Measurements from ENCODE around the gene UTRN. TPM values are rescaled to one million over a fixed set of nuclear protein-coding genes. Genes with fewer than 3 reads are reported as not detected.
A peak's percentile ranks its signal among the peaks of the same experiment; 100 is the strongest.

UTRN gene
- total RNA-seq, 1 donor = 132 TPM

DNA sequence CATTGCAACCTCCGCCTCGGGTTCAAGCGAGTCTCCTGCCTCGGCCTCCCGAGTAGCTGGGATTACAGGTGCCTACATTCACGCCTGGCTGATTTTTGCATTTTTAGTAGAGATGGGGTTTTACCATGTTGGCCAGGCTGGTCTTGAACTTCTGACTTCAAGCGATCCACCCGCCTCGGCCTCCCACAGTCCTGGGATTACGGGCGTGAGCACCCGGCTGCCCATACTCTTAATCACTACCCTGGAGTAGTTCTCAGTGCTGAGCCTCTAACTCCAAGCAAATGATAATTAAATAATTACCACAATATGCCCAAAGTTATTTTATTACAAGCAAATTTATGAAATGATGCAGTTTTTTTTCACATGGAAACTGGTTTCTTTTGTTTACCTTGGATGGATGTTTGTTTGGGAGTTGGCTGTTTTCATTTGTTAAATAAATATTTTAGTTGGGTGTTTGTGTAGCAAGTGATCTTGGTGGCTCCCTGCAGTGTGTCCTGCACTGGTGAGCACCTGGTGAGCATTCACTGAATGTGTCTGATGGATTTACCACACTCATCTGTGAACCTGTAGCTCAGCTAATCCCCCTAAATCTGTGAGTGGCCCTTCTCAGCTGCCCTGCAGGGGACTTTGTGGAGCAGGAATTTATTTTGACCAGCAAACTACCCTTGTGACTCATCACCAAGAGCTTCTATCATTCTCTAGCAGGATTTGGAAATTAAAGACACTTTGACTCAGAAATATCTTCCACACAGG, 36.9 kb downstream of the UTRN start:
- no peak overlapping the region for H3K4me3 ChIP-seq (ENCODE audit: low read depth, low read length)
- peak; percentile 65 for DNase-seq (ENCODE audit: low read depth)
- TF ChIP-seq, protein P1, sequence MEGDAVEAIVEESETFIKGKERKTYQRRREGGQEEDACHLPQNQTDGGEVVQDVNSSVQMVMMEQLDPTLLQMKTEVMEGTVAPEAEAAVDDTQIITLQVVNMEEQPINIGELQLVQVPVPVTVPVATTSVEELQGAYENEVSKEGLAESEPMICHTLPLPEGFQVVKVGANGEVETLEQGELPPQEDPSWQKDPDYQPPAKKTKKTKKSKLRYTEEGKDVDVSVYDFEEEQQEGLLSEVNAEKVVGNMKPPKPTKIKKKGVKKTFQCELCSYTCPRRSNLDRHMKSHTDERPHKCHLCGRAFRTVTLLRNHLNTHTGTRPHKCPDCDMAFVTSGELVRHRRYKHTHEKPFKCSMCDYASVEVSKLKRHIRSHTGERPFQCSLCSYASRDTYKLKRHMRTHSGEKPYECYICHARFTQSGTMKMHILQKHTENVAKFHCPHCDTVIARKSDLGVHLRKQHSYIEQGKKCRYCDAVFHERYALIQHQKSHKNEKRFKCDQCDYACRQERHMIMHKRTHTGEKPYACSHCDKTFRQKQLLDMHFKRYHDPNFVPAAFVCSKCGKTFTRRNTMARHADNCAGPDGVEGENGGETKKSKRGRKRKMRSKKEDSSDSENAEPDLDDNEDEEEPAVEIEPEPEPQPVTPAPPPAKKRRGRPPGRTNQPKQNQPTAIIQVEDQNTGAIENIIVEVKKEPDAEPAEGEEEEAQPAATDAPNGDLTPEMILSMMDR (IDR thresholded peaks at IDR 0.05; ENCODE audit: insufficient read depth, low read depth, low read length) = no peak

DNA sequence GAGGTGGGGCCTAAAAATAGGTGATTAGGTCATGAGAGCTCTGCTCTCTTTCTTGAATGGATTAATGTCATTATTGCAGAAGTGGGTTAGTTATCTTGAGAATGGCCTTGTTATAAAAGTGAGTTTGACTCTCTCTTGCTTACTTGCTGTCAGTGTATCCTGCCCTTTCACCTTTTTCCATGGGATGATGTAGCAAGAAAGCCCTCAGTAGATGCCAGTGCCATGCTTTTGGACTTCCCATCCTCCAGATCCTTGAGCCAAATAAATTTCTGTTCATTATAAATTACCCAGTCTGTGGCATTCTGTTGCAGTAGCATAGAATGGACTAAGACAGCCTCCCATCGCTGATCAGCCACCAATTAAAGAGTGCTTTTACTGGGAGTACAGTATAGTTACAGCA, 40.1 kb downstream of the UTRN start:
- DNase-seq (ENCODE audit: low read depth) = no peak
- TF ChIP-seq, protein P1 (IDR thresholded peaks at IDR 0.05; ENCODE audit: insufficient read depth, low read depth, low read length) = no peak

DNA sequence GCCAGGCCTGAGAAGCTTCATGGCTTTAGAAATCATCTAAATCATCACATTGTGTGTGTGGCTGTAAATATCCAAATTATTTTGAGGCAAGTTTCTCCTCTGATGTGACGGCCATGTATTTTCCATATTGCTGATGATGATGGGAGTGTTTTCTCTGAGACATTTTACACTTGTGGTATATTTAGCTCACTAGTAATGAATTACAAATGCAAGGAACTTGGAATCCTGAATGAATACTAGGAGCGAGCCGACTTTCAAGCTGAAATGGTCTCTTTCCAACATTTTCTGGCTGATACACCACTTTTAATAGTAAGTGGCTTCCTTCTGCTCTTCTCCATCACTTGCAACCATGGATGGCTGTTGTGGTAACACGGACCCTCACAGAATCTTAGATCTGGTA, 41.3 kb downstream of the UTRN start:
- no peak overlapping the region for H3K4me3 ChIP-seq (ENCODE audit: low read depth, low read length)
- TF ChIP-seq, protein P1 (IDR thresholded peaks at IDR 0.05; ENCODE audit: insufficient read depth, low read depth, low read length) = no peak
- no peak for DNase-seq (ENCODE audit: low read depth)

More for the DNA sequence above, 40.1 kb downstream of the UTRN start:
- no peak overlapping the region for H3K4me3 ChIP-seq (ENCODE audit: low read depth, low read length)

DNA sequence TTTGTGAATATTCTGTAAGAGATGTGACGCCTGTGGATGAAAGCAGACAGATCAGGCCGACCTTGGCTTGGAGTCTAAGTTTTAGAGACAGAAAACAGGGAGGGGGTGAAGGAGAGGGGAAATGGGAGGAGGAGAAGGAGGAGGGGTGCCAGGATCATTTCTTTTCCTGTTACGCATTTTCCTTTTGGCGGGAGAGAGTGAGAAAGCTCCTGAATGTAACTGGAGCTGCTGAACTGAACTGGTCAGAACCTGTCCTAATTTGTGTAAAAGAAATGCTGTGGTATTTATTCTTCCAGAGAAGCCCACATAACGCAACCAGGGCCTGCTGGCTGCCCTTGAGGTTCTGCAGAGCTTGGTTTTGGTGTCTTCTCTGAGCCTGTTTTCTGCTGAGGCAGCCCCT, 41.9 kb downstream of the UTRN start:
- DNase-seq (ENCODE audit: low read depth) = peak; percentile 25
- TF ChIP-seq, protein P1 (IDR thresholded peaks at IDR 0.05; ENCODE audit: insufficient read depth, low read depth, low read length) = no peak
- H3K4me3 ChIP-seq (ENCODE audit: low read depth, low read length) = no peak overlapping the region

DNA sequence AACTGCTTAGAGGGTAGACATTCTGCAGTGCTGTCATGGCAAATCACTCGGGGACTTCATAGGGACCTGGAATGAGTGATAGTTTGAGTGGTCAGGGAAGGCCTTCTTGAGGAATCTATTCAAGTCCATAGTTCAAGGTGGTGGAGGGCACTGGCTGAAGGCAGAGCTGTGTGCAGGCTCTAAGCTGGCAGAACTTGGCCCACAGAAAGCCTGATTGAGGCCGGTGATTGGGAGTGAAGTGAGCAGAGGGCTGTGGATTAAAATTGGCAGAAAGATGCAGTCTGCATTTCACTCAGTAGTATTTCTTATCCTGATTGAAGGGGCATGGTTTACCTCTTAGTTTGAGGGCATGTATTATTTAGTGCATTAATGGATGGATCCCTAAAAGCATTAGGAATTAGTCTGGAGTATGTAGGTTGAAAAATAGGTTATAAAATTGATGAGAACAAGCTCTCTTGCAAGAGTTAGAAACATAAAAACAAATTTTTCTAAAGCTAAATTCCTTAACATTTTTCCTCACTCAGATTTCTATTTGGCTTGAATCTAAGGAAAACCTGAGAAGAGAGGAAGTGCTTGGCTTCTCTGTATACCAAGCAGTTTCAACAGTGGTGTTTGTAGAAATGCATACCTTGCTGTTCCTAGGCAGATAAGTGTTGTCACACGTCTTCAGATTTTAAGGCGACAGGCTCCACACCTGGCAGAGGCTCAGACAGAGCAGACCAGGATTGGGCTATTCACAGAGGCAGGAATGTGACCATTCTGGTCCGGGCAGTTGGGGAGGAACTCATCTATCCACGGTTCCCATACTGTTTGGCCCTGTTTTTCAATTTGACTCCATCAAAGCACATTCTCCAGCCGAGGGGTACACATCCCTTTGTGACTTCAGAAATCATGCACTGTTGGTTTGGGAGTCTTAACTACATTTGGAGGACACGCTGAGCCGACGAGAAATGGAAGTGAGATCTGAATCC, 45.2 kb downstream of the UTRN start:
- H3K4me3 ChIP-seq (ENCODE audit: low read depth, low read length) = no peak overlapping the region
- TF ChIP-seq, protein P1 (IDR thresholded peaks at IDR 0.05; ENCODE audit: insufficient read depth, low read depth, low read length) = no peak
- DNase-seq (ENCODE audit: low read depth) = no peak

DNA sequence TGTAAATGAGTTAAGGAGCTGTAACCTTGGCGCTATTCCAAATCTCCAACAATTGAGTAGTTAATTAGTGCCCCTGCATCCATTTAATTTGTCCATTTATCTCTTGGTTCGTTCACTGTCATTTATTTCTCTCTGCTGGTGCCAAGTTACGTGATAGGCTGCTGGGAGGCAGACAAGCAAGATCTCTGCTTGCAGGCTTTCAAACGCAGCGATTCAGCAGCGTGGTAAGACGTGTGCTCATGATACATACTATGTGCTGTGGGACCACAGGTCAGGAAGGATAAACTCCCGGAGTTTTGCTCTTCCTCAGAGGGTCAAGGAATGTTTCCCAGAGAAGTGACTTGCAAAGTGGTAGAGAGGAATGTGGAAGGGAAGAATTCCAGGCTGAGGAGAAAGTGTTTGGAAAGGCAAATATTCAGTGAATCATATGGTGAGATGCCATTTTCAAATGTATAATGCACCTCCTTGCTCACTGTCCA, 46.4 kb downstream of the UTRN start:
- TF ChIP-seq, protein P1 (IDR thresholded peaks at IDR 0.05; ENCODE audit: insufficient read depth, low read depth, low read length) = no peak
- DNase-seq (ENCODE audit: low read depth) = peak; percentile 15
- no peak overlapping the region for H3K4me3 ChIP-seq (ENCODE audit: low read depth, low read length)
